H9 (cell line): ENCODE measurements around the gene PLCXD3. TPM values are rescaled to one million over a fixed set of nuclear protein-coding genes. Genes with fewer than 3 reads are reported as not detected.

Source experiments
- DNase-seq: peaks from one replicate; pipeline ENCODE4 v3.0.0-alpha.2; 2017
- H2AFZ ChIP-seq: one replicate; pipeline ENCODE4 v1.6.1; 2013; ENCODE audit warnings: mild to moderate bottlenecking, low read length, control low read depth, moderate library complexity
- H2AK5ac ChIP-seq: 2 replicates; pipeline ENCODE4 v1.6.1; 2013; ENCODE audit warnings: low read length, control low read depth, mixed read lengths; ENCODE audit not compliant: insufficient read length
- H2BK120ac ChIP-seq: one replicate; pipeline ENCODE4 v1.6.1; 2013; ENCODE audit warnings: low read depth, mild to moderate bottlenecking, low read length, control low read depth, inconsistent platforms; ENCODE audit not compliant: poor library complexity, severe bottlenecking
- H2BK12ac ChIP-seq: 2 replicates; pipeline ENCODE4 v1.6.1; 2013; ENCODE audit warnings: low read length, control low read depth, mixed read lengths, low read depth; ENCODE audit not compliant: insufficient read length
- H2BK15ac ChIP-seq: 2 replicates; pipeline ENCODE4 v1.6.1; 2013; ENCODE audit warnings: low read depth, low read length, control low read depth
- H2BK20ac ChIP-seq: one replicate; pipeline ENCODE4 v1.6.1; 2013; ENCODE audit warnings: low read depth, mild to moderate bottlenecking, low read length, control low read depth, inconsistent platforms; ENCODE audit not compliant: poor library complexity, severe bottlenecking
- H2BK5ac ChIP-seq: 2 replicates; pipeline ENCODE4 v1.6.1; 2013; ENCODE audit warnings: low read length, control low read depth, mixed read lengths; ENCODE audit not compliant: insufficient read length
- H3K14ac ChIP-seq: 2 replicates; pipeline ENCODE4 v1.6.1; 2013; ENCODE audit warnings: low read length, control low read depth; ENCODE audit not compliant: insufficient read depth
- H3K18ac ChIP-seq: 2 replicates; pipeline ENCODE4 v1.6.1; 2013; ENCODE audit warnings: low read depth, mild to moderate bottlenecking, mixed read lengths, low read length, control low read depth; ENCODE audit not compliant: insufficient read length
- H3K23ac ChIP-seq: 2 replicates; pipeline ENCODE4 v1.6.1; 2013; ENCODE audit warnings: low read length, control low read depth, mixed read lengths, low read depth; ENCODE audit not compliant: insufficient read length
- H3K23me2 ChIP-seq: 2 replicates; pipeline ENCODE4 v1.6.1; 2013; ENCODE audit warnings: low read depth, mild to moderate bottlenecking, mixed read lengths, low read length, control low read depth; ENCODE audit not compliant: insufficient read length, poor library complexity, severe bottlenecking
- H3K27ac ChIP-seq: 2 replicates; pipeline ENCODE4 v1.5.1; 2013; ENCODE audit warnings: low read length, control low read depth, mixed read lengths, low read depth; ENCODE audit not compliant: insufficient read length
- H3K27me3 ChIP-seq: 2 replicates; pipeline ENCODE4 v1.6.1; 2013; ENCODE audit warnings: low read length, control low read depth, inconsistent platforms; ENCODE audit not compliant: insufficient read depth
- H3K4ac ChIP-seq: 2 replicates; pipeline ENCODE4 v1.6.1; 2013; ENCODE audit warnings: low read depth, mild to moderate bottlenecking, control low read depth, inconsistent platforms, low read length, moderate library complexity
- H3K4me1 ChIP-seq: 2 replicates; pipeline ENCODE4 v1.6.1; 2013; ENCODE audit warnings: low read length, control low read depth, inconsistent platforms; ENCODE audit not compliant: insufficient read depth
- H3K4me2 ChIP-seq: 2 replicates; pipeline ENCODE4 v1.6.1; 2013; ENCODE audit warnings: low read length, control low read depth, mixed read lengths; ENCODE audit not compliant: insufficient read length, insufficient read depth
- H3K56ac ChIP-seq: 2 replicates; pipeline ENCODE4 v1.6.1; 2013; ENCODE audit warnings: low read depth, mild to moderate bottlenecking, mixed read lengths, low read length, control low read depth; ENCODE audit not compliant: insufficient read length
- H3K79me1 ChIP-seq: 2 replicates; pipeline ENCODE4 v1.6.1; 2013; ENCODE audit warnings: low read depth, mild to moderate bottlenecking, moderate library complexity, low read length, control low read depth, inconsistent platforms; ENCODE audit not compliant: insufficient read depth, poor library complexity, severe bottlenecking
- H3K79me2 ChIP-seq: 2 replicates; pipeline ENCODE4 v1.6.1; 2013; ENCODE audit warnings: low read length, control low read depth, inconsistent platforms; ENCODE audit not compliant: insufficient read depth
- H3K9ac ChIP-seq: 2 replicates; pipeline ENCODE4 v1.6.1; 2013; ENCODE audit warnings: low read length, control low read depth, mixed read lengths; ENCODE audit not compliant: insufficient read length; ENCODE audit errors: extremely low read depth
- H3K9me3 ChIP-seq: one replicate; pipeline ENCODE4 v1.6.1; 2013; ENCODE audit warnings: low read depth, low read length, inconsistent platforms; ENCODE audit not compliant: control insufficient read depth
- H3T11ph ChIP-seq: one replicate; pipeline ENCODE4 v1.6.1; 2013; ENCODE audit warnings: mild to moderate bottlenecking, low read length, control low read depth, inconsistent platforms
- H4K20me1 ChIP-seq: one replicate; pipeline ENCODE4 v1.6.1; 2013; ENCODE audit not compliant: control insufficient read depth, insufficient read length, insufficient read depth
- H4K5ac ChIP-seq: 2 replicates; pipeline ENCODE4 v1.6.1; 2013; ENCODE audit warnings: low read depth, mild to moderate bottlenecking, mixed read lengths, low read length, control low read depth; ENCODE audit not compliant: insufficient read length
- H4K8ac ChIP-seq: replicated peaks from 2 replicates; pipeline ENCODE4 v1.6.1; 2013; ENCODE audit warnings: low read length, control low read depth, mixed read lengths, low read depth; ENCODE audit not compliant: insufficient read length
- H4K91ac ChIP-seq: 2 replicates; pipeline ENCODE4 v1.6.1; 2013; ENCODE audit warnings: low read depth, mild to moderate bottlenecking, moderate library complexity, mixed read lengths, low read length, control low read depth; ENCODE audit not compliant: insufficient read length
- H3K27ac Mint-ChIP-seq, 3 experiments: 2 replicates in 2 of 3; 3 replicates in 1 of 3; pipeline ENCODE4 v1.8.0; 2020 to 2021; ENCODE audit warnings: mixed read lengths in 3 of 3, mild to moderate bottlenecking in 1 of 3, moderate library complexity in 1 of 3
- H3K27me3 Mint-ChIP-seq: 2 replicates; pipeline ENCODE4 v1.8.0; 2021; ENCODE audit warnings: low read depth, mild to moderate bottlenecking, moderate library complexity, mixed read lengths
- H3K36me3 Mint-ChIP-seq, 3 experiments: 2 replicates in 2 of 3; 3 replicates in 1 of 3; pipeline ENCODE4 v1.8.0; 2020 to 2021; ENCODE audit warnings: low read depth in 3 of 3, mixed read lengths in 3 of 3; ENCODE audit not compliant: insufficient read depth in 1 of 3
- H3K4me1 Mint-ChIP-seq, 2 experiments: 2 replicates each; pipeline ENCODE4 v1.8.0; 2020; ENCODE audit warnings: mixed read lengths in 2 of 2
- H3K4me3 Mint-ChIP-seq, 2 experiments: 2 replicates in 1 of 2; 3 replicates in 1 of 2; pipeline ENCODE4 v1.8.0; 2020 to 2021; ENCODE audit warnings: mild to moderate bottlenecking in 2 of 2, mixed read lengths in 2 of 2, moderate library complexity in 1 of 2
- H3K9me3 Mint-ChIP-seq, 2 experiments: 2 replicates in 1 of 2; 3 replicates in 1 of 2; pipeline ENCODE4 v1.8.0; 2020; ENCODE audit warnings: mild to moderate bottlenecking in 2 of 2, mixed read lengths in 2 of 2, moderate library complexity in 1 of 2
- WGBS: extraction: QIAGEN DNeasy Blood & Tissue Kit; methylation state at CpG from one replicate; pipeline ENCODE4 v1.1.7; 2013; ENCODE audit warnings: missing lambda C conversion rate, low lambda C conversion rate, mixed read lengths; ENCODE audit not compliant: insufficient read length; ENCODE audit errors: extremely low coverage; 5-methylcytosine and 5-hydroxymethylcytosine counted together
- total RNA-seq: library from RNA; stranded (reverse); gene quantifications from 2 replicates; pipeline ENCODE4 v1.2.1, GENCODE V29; 2021
- TF ChIP-seq, protein P1 (sequence below): fragments of 200-600 bp; sonication (generic); conservative IDR thresholded peaks from 3 replicates; pipeline ENCODE4 v1.8.0; 2021; ENCODE audit warnings: antibody characterized with exemption, mild to moderate bottlenecking

PLCXD3 gene
- total RNA-seq, 1 experiment from 2014 or later, result not detected

- H3K9me3 ChIP-seq, result no peaks in the 10 kb centered on the region
- H2BK12ac ChIP-seq, result no peak overlapping the region
- H3K4me1 Mint-ChIP-seq, result peaks cover 10 to 11% of the 10 kb centered on the region in 2 experiments
- H2AK5ac ChIP-seq, result no peak overlapping the region
- no peak overlapping the region for H2BK5ac ChIP-seq
- H3K9ac ChIP-seq, result no peak overlapping the region
- DNase-seq, result no peak
- H2BK120ac ChIP-seq, result no peak overlapping the region
- TF ChIP-seq, protein P1, sequence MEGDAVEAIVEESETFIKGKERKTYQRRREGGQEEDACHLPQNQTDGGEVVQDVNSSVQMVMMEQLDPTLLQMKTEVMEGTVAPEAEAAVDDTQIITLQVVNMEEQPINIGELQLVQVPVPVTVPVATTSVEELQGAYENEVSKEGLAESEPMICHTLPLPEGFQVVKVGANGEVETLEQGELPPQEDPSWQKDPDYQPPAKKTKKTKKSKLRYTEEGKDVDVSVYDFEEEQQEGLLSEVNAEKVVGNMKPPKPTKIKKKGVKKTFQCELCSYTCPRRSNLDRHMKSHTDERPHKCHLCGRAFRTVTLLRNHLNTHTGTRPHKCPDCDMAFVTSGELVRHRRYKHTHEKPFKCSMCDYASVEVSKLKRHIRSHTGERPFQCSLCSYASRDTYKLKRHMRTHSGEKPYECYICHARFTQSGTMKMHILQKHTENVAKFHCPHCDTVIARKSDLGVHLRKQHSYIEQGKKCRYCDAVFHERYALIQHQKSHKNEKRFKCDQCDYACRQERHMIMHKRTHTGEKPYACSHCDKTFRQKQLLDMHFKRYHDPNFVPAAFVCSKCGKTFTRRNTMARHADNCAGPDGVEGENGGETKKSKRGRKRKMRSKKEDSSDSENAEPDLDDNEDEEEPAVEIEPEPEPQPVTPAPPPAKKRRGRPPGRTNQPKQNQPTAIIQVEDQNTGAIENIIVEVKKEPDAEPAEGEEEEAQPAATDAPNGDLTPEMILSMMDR, result no peak
- no peaks in the 10 kb centered on the region for H3K27me3 Mint-ChIP-seq
- H3K27ac Mint-ChIP-seq, result no peak overlapping the region
- peaks cover 0 to 5% (median 0%) of the 10 kb centered on the region in 3 experiments; a peak in 1 of 7 replicates for H3K36me3 Mint-ChIP-seq
- H3K14ac ChIP-seq, result no peak overlapping the region
- H4K20me1 ChIP-seq, result no peaks in the 10 kb centered on the region
- H4K5ac ChIP-seq, result no peak overlapping the region
- H3K23me2 ChIP-seq, result no peaks in the 10 kb centered on the region
- H2AFZ ChIP-seq, result no peak overlapping the region
- no peak overlapping the region for H3K4me3 Mint-ChIP-seq
- H4K8ac ChIP-seq, result no peak overlapping the region
- no peak overlapping the region for H3K4ac ChIP-seq
- H3K79me1 ChIP-seq, result no peaks in the 10 kb centered on the region
- H3K9me3 Mint-ChIP-seq, result peaks cover 7 to 8% of the 10 kb centered on the region in 2 experiments; a peak in 2 of 5 replicates
- H3K4me2 ChIP-seq, result no peak overlapping the region
- H3K27me3 ChIP-seq, result no peaks in the 10 kb centered on the region
- no peak overlapping the region for H2BK20ac ChIP-seq
- H2BK15ac ChIP-seq, result no peak overlapping the region
- H3K18ac ChIP-seq, result no peak overlapping the region
- H3T11ph ChIP-seq, result no peak overlapping the region
- peaks cover 4% of the 10 kb centered on the region; the same call in 1 of the 2 replicates for H3K4me1 ChIP-seq
- WGBS, result no CpG with 5 or more reads among the region's 4 CpGs
- H3K56ac ChIP-seq, result no peak overlapping the region
- no peaks in the 10 kb centered on the region for H3K79me2 ChIP-seq
- no peak overlapping the region for H3K23ac ChIP-seq
- no peak overlapping the region for H4K91ac ChIP-seq
- H3K27ac ChIP-seq, result no peak overlapping the region
Observed at GRCh38 chr5:41289970-41290464, 220.4 kb downstream of the PLCXD3 start.
